Measurements from ENCODE around the gene PUS3.

DNA sequence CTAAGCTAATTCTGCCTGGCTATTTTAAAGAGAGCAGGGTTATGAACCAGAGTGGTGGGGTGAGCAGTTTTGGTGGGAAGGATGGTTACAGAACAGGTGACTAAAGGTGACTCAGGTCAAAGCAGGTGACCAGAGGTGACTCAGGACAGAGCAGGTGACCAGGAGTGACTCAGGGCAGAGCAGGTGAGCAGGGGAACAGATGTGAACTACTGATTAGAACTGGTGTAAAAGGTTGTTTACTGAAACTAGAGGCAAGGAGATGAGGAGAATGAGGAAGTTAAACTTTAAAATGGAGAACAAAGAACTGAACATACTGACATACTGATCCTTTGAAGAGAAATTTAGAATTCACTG lies 30.9 kb downstream of the PUS3 start:
- TF ChIP-seq, protein P1, sequence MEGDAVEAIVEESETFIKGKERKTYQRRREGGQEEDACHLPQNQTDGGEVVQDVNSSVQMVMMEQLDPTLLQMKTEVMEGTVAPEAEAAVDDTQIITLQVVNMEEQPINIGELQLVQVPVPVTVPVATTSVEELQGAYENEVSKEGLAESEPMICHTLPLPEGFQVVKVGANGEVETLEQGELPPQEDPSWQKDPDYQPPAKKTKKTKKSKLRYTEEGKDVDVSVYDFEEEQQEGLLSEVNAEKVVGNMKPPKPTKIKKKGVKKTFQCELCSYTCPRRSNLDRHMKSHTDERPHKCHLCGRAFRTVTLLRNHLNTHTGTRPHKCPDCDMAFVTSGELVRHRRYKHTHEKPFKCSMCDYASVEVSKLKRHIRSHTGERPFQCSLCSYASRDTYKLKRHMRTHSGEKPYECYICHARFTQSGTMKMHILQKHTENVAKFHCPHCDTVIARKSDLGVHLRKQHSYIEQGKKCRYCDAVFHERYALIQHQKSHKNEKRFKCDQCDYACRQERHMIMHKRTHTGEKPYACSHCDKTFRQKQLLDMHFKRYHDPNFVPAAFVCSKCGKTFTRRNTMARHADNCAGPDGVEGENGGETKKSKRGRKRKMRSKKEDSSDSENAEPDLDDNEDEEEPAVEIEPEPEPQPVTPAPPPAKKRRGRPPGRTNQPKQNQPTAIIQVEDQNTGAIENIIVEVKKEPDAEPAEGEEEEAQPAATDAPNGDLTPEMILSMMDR (IDR thresholded peaks at IDR 0.05): no peak
- no peak for TF ChIP-seq POLR2A (IDR thresholded peaks at IDR 0.05)
